HS-5 (cell line): ENCODE data around the gene SYNE2.

ENCODE experiments used
- DNase-seq: peaks from one replicate; pipeline ENCODE4 v3.0.0-alpha.2; 2012; ENCODE audit warnings: low read depth

SYNE2 gene

DNA sequence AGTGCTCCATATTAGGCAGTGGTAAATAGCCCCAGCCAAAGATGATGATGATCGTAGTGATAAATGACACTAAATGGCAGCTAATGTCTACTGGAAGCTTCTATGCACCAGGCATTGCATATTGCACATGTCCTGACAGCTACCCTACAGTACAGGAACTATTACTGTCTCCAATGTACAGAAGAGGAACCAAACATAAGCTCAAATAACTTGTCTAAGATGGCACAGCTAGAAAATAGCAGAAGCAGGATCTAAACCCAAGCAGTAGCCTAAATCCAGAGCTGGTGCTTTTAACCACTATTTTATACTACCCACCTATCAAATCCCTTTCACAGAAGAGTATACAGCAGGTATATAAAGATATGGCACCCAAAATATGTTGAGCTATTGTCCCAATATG is 412.4 kb downstream of the SYNE2 start:
- no peak for DNase-seq

DNA sequence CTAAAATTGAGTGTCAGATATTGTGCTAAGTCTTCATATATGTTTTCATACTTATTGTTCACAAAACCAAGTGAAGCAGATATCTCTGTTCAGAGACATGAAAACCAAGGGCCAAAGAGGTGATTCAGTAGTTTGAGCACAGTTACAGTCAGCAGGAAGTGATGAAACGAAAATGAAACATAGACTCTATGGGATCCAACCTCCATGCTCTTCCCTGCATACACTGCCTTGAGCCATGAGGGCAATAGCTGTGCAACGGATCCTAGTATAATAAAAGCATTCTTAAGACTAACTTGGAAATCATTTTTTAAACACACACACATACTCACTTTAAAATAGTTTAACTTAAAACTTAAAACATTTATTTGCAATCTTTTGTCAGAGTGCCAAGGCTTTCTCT is 413.4 kb downstream of the SYNE2 start:
- peak; percentile 23 for DNase-seq

- DNase-seq: no peak
Observed at GRCh38 chr14:64272019-64272418, 419.2 kb downstream of the SYNE2 start.
